ENCODE data around the gene OSBPL7.

OSBPL7 gene

DNA sequence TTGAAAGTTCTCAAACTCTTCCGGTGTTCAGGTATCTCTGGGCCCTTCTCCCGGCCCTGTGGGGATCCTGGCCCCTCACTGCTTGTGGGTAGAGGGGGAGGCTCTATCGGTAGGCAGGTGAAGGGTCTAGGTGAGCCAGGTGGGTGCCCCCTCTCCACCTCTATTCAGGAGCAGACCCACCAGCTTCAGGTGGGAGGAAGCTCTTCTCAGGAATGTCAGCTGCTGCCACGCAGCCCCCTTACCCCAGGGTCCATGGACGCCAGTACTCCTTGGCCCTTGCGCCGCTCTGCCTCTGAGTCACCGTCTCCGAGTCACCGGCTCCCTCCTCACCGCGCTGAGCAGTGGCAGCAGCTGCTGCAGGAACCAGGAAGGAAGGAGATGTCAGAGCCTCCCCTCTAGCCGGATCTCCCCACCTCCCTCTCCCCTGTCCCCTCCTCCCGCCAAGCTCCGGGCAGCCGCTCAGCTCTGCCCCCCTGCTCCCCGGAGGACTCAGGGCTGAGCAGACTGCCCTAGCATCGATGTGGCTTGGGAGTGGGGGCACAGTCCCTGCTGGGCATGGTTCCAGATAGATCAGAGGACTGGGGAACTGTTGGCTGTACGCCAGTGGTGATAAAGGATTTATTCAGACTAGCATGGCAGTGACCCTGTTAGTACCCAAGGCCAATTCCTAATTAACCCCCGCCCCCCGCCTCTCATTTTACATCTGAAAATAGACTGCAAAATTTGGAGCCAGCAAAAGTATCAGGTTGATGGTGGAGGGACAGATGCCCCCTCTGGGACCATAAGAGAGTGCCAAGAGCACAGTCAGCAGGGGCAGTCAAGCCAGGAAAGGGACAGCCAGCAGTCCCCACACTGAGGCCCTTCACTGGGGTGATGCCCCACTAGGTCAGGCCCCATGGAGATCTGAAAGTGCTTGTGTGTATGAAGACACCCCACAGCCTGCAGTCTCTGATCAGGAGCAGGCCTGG, at the start of gene OSBPL7:
Gene OSBPL7 (minus strand): TSS at position 371 of the 968 bp plus-strand sequence. CDS start 1,516 bp downstream, outside the sequence.
- ATAC-seq (peak; percentile 98), DNase-seq (peak; percentile 76)
- H3K4me3 Mint-ChIP-seq, result peak within 1 kb of the TSS; percentile 94
- no peaks in the 10 kb centered on the region for H3K9me3 Mint-ChIP-seq
- no peaks in the 10 kb centered on the region for H3K27me3 Mint-ChIP-seq
- H3K4me1 Mint-ChIP-seq, result peaks cover 20% of the 10 kb centered on the region
- H3K27ac Mint-ChIP-seq, result peak within 1 kb of the TSS; percentile 82
- H3K36me3 Mint-ChIP-seq (ENCODE audit: low read depth), result peaks cover 24% of the 10 kb centered on the region

GRCh38 chr17:47871048-47871447, 49.5 kb upstream of the OSBPL7 start:
- Mint-ChIP-seq H3K27ac (no peak overlapping the region), H3K27me3 (peaks cover 58% of the 10 kb centered on the region), H3K36me3 (ENCODE audit: low read depth) (no peaks in the 10 kb centered on the region)

GRCh38 chr17:47870056-47870455, 48.5 kb upstream of the OSBPL7 start:
- Mint-ChIP-seq H3K27ac (no peak overlapping the region), H3K36me3 (ENCODE audit: low read depth) (no peaks in the 10 kb centered on the region), H3K4me3 (no peak overlapping the region), H3K9me3 (no peaks in the 10 kb centered on the region), H3K4me1 (peaks cover 3% of the 10 kb centered on the region), H3K27me3 (peaks cover 55% of the 10 kb centered on the region)
- DNase-seq (no peak), ATAC-seq (no peak)

More at GRCh38 chr17:47871048-47871447, 49.5 kb upstream of the OSBPL7 start:
- no peaks in the 10 kb centered on the region for H3K9me3 Mint-ChIP-seq
- DNase-seq, result no peak
- H3K4me1 Mint-ChIP-seq, result no peaks in the 10 kb centered on the region
- ATAC-seq, result no peak
- H3K4me3 Mint-ChIP-seq, result no peak overlapping the region

DNA sequence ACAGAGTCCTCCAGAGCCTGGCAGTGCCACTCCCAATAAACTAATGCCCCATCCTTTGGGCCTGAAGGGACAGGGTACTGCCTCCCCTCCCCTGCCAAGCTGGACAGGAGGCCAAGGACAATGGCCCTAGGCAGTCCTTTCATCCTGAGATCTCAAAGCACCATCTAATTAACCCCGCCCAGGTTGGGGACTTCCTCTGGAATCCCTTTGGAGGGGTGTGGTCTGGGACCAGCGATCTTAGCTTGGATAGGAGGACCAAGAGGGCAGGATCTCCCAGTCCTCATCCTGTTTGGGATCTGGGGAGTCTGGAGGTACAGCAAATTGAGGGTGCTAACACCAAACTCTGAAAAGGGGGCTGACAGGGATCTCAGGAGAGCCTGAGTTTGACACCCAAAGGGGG, 47.5 kb upstream of the OSBPL7 start:
- ATAC-seq, result no peak
- peaks cover 50% of the 10 kb centered on the region for H3K27me3 Mint-ChIP-seq
- peaks cover 6% of the 10 kb centered on the region for H3K4me1 Mint-ChIP-seq
- no peak for DNase-seq
- no peak overlapping the region for H3K27ac Mint-ChIP-seq
- no peaks in the 10 kb centered on the region for H3K9me3 Mint-ChIP-seq
- no peaks in the 10 kb centered on the region for H3K36me3 Mint-ChIP-seq (ENCODE audit: low read depth)
- no peak overlapping the region for H3K4me3 Mint-ChIP-seq

GRCh38 chr17:47867813-47868533, 46.4 kb upstream of the OSBPL7 start:
- DNase-seq (no peak), ATAC-seq (no peak)
- peaks cover 9% of the 10 kb centered on the region for H3K4me1 Mint-ChIP-seq
- no peak overlapping the region for H3K27ac Mint-ChIP-seq
- no peak overlapping the region for H3K4me3 Mint-ChIP-seq
- no peaks in the 10 kb centered on the region for H3K36me3 Mint-ChIP-seq (ENCODE audit: low read depth)
- H3K27me3 Mint-ChIP-seq, result peaks cover 42% of the 10 kb centered on the region
- H3K9me3 Mint-ChIP-seq, result no peaks in the 10 kb centered on the region

GRCh38 chr17:47866941-47867340, 45.3 kb upstream of the OSBPL7 start:
- Mint-ChIP-seq H3K36me3 (ENCODE audit: low read depth) (no peaks in the 10 kb centered on the region), H3K4me3 (no peak overlapping the region), H3K27ac (no peak overlapping the region), H3K9me3 (no peaks in the 10 kb centered on the region), H3K27me3 (peaks cover 36% of the 10 kb centered on the region), H3K4me1 (peaks cover 15% of the 10 kb centered on the region)
- no peak for DNase-seq
- ATAC-seq, result no peak

GRCh38 chr17:47864791-47865216, 43.2 kb upstream of the OSBPL7 start:
- H3K27ac Mint-ChIP-seq, result no peak overlapping the region
- ATAC-seq, result no peak
- H3K4me1 Mint-ChIP-seq, result peaks cover 15% of the 10 kb centered on the region
- DNase-seq, result no peak
- H3K4me3 Mint-ChIP-seq, result no peak overlapping the region
- no peaks in the 10 kb centered on the region for H3K9me3 Mint-ChIP-seq
- peaks cover 16% of the 10 kb centered on the region for H3K27me3 Mint-ChIP-seq
- no peaks in the 10 kb centered on the region for H3K36me3 Mint-ChIP-seq (ENCODE audit: low read depth)

DNA sequence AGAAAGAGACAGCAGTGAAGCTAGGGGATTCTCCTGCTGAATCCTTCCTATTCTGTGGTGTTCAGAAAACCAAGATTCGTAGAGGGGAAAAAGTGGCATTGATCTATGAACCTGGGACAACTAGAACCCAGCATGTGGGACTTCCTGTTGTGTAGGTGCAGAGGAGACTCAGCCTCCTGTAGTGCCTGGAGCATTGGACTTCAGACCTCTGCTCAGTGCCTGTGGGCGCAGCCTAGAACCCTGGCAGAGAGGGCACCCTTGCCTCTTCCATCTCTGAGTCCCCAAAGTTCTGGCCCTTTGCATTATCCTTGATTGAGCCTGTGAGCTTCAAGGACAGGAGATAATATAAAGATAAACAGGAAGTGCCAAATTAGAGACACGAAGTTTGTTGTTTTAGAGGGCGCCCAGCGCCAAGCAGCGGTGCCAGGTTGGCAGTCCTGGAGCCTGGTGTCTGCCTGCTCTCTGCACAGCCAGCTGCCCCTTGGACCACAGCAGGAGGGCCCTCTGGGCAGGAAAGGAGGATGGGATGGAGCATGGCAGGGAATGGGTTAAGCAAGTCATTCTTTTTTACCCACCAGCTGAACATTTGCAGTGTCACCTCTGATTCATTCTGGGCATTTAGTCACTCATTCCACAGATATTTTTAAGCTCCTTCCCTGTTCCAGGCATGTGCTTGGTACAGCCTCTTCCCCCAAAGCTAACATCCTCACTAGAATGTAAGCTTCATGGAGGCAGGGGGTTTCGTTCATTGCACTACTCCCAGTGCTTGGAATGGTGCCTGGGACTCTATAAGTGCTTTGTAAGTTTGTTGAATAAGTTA, 41.2 kb upstream of the OSBPL7 start:
- H3K27me3 Mint-ChIP-seq, result peaks cover 13% of the 10 kb centered on the region
- DNase-seq (no peak), ATAC-seq (no peak)
- H3K4me3 Mint-ChIP-seq, result no peak overlapping the region
- H3K27ac Mint-ChIP-seq, result peak overlapping the region; percentile 53
- peaks cover 15% of the 10 kb centered on the region for H3K4me1 Mint-ChIP-seq
- H3K36me3 Mint-ChIP-seq (ENCODE audit: low read depth), result no peaks in the 10 kb centered on the region
- H3K9me3 Mint-ChIP-seq, result no peaks in the 10 kb centered on the region

DNA sequence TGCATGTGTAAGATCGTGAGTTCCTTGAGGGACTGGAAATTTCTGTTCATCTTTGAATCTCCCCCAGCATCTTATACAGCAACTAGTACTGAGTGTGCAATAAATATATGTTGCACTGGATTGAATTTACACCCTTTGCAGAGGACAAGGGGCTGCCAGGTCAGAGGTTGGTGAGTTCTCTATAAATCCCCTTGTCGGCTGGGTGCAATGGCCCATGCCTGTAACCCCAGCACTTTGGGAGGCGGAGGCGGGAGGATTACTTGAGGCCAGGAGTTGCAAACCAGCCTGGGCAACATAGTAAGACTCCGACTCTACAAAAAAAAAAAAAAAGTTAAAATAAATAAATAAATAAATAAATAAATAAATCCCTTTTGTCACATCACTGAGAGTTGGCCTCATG, 38.8 kb upstream of the OSBPL7 start:
- H3K9me3 Mint-ChIP-seq, result no peaks in the 10 kb centered on the region
- peaks cover 13% of the 10 kb centered on the region for H3K4me1 Mint-ChIP-seq
- H3K36me3 Mint-ChIP-seq (ENCODE audit: low read depth), result no peaks in the 10 kb centered on the region
- H3K27me3 Mint-ChIP-seq, result peaks cover 14% of the 10 kb centered on the region
- DNase-seq, result no peak
- no peak for ATAC-seq
- H3K27ac Mint-ChIP-seq, result no peak overlapping the region
- H3K4me3 Mint-ChIP-seq, result no peak overlapping the region

DNA sequence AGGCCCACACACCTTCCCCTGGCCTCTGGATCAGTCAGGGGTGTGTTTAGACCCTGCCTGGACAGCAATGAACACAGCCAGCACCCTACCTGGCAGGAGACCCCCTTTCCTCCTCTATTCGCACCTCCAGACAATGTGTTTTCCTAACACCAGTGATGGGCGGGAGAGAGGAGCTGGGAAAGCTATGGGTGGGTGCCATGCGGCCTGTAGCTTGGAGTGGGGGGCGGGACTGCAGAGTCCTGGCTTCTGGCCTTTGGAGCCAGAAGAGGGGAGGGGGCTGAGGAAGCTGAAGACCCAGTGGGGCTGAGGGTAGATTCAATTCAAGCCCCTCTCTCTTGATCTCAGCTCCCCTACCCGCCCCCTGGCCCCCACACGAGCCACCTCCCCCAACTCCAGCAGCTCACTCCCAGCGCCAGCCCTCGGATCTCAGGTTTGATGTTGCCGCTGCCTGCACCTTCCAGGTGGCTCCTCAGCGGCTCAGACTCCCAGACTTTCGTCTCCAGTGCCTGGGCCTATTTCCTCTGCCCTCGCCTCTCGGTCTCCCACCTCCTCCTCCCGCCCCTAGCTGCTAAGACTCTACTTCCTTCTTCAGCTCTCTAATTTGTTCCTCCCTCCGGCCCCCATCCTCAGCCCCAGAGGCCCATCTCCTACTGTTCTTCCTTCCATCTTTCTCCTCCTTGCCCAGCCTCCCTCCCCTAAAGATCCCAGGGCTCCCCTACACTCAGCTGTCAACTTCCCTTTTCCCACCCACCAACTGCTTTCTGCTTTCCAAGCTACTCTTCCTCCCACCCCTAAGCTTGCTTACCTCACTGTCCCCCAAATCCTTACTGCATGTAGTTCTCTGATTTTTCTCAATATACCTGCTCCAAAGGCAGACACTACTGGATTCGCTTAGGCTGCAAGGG, 36.2 kb upstream of the OSBPL7 start:
- DNase-seq (no peak), ATAC-seq (no peak)
- H3K36me3 Mint-ChIP-seq (ENCODE audit: low read depth), result no peaks in the 10 kb centered on the region
- H3K27me3 Mint-ChIP-seq, result peaks cover 38% of the 10 kb centered on the region
- H3K9me3 Mint-ChIP-seq, result no peaks in the 10 kb centered on the region
- no peak overlapping the region for H3K27ac Mint-ChIP-seq
- no peak overlapping the region for H3K4me3 Mint-ChIP-seq
- H3K4me1 Mint-ChIP-seq, result peaks cover 4% of the 10 kb centered on the region

DNA sequence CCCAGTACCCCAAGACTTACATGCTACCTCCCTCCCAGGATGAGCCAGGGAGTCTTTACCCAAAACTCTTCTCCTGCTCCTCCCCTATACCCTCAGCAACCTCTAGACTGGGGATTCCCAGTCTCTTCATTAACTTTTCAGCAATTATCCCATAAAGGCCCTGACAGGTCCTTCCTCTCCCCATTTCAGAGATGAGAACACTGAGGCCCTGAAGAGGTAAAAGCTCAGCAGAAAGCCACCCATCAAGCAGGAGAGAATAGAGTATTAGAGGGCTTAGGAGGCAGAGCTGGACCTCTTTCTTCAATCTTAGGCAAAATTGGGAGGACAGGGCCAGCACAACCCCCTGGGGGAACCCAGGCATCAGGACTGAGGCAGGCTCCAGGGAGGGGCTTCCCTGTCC, 35.2 kb upstream of the OSBPL7 start:
- Mint-ChIP-seq H3K27me3 (peaks cover 47% of the 10 kb centered on the region), H3K9me3 (no peaks in the 10 kb centered on the region), H3K36me3 (ENCODE audit: low read depth) (no peaks in the 10 kb centered on the region), H3K4me1 (peaks cover 7% of the 10 kb centered on the region), H3K27ac (no peak overlapping the region), H3K4me3 (no peak overlapping the region)
- no peak for ATAC-seq
- no peak for DNase-seq

GRCh38 chr17:47855737-47856136, 34.1 kb upstream of the OSBPL7 start:
- peaks cover 11% of the 10 kb centered on the region for H3K4me1 Mint-ChIP-seq
- DNase-seq, result no peak
- no peak for ATAC-seq
- no peaks in the 10 kb centered on the region for H3K9me3 Mint-ChIP-seq
- no peak overlapping the region for H3K4me3 Mint-ChIP-seq
- H3K36me3 Mint-ChIP-seq (ENCODE audit: low read depth), result no peaks in the 10 kb centered on the region
- peaks cover 52% of the 10 kb centered on the region for H3K27me3 Mint-ChIP-seq
- H3K27ac Mint-ChIP-seq, result no peak overlapping the region

DNA sequence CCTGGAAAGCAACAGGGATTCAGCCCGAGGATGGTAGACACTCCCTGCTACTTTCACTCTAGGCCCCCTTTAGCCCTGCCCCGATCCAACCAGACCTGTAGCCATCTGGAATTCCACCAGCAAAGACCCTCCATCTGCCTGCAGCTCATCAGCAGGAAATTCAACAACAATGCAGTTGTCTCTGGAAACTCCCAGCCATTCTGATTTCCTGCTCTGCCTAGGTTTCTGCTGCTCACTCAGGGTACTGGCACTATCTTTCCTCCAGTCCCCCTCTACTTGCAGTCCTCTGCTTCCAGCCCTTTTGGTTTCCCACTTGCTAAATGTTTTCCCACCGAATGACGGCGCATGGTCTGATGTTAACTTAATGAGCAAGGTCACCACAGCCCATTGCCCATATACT, 32.0 kb upstream of the OSBPL7 start:
- Mint-ChIP-seq H3K4me3 (no peak overlapping the region), H3K36me3 (ENCODE audit: low read depth) (no peaks in the 10 kb centered on the region), H3K4me1 (peaks cover 19% of the 10 kb centered on the region), H3K9me3 (no peaks in the 10 kb centered on the region), H3K27ac (no peak overlapping the region), H3K27me3 (peaks cover 67% of the 10 kb centered on the region)
- DNase-seq (no peak), ATAC-seq (no peak)
